Vagina (tissue), 2 donors: ENCODE data around the gene TAGLN2. TPM values are rescaled to one million over a fixed set of nuclear protein-coding genes. Genes with fewer than 3 reads are reported as not detected.

Experiments used
- DNase-seq, 2 donors: peaks; one replicate each; pipeline ENCODE4 v3.0.0-alpha.2; 2017; ENCODE audit errors: extremely low spot score in 2 of 2
- H3K27ac ChIP-seq: fragments of 200-600 bp; sonication (generic); one replicate; pipeline ENCODE4 v1.5.1; 2019
- H3K27me3 ChIP-seq: fragments of 200-600 bp; sonication (generic); one replicate; pipeline ENCODE4 v1.5.1; 2019
- H3K36me3 ChIP-seq, 2 donors: fragments of 200-600 bp; sonication (generic); one replicate each; pipeline ENCODE4 v1.5.1; 2017 to 2019
- H3K4me1 ChIP-seq: fragments of 200-600 bp; sonication (generic); one replicate; pipeline ENCODE4 v1.5.1; 2019
- H3K4me3 ChIP-seq, 2 donors: fragments of 200-600 bp; sonication (generic); 1 replicate in 1 of 2; 2 replicates in 1 of 2; pipeline ENCODE4 v1.5.1; 2016 to 2019
- H3K9me3 ChIP-seq: fragments of 200-600 bp; sonication (generic); one replicate; pipeline ENCODE4 v1.5.1; 2019
- POLR2A ChIP-seq, 2 donors: fragments of 450-650 bp; IDR thresholded peaks; one replicate each; pipeline ENCODE4 v1.6.1; 2017; ENCODE audit warnings: antibody characterized with exemption in 2 of 2, mild to moderate bottlenecking in 2 of 2, moderate library complexity in 2 of 2
- POLR2AphosphoS5 ChIP-seq, 2 donors: sonication (generic); formaldehyde crosslinking; IDR thresholded peaks; one replicate each; pipeline ENCODE4 v1.9.0; 2017; ENCODE audit warnings: antibody characterized with exemption in 2 of 2, mild to moderate bottlenecking in 2 of 2, low read depth in 1 of 2; ENCODE audit not compliant: insufficient read depth in 1 of 2
- intact Hi-C: fragments of 100-400 bp; cut with DNase I; formaldehyde crosslinking; loops from one replicate; pipeline ENCODE4 v1.15.1; 2023
- total RNA-seq: library from RNA; depleted of rRNA; stranded (reverse); fragments of >200 nt; gene quantifications from one replicate; pipeline ENCODE4 v1.2.3, GENCODE V29; 2016
- TF ChIP-seq, protein P1 (sequence below), 3 experiments: fragments of 450-650 bp in 2 of 3; fragments of 200-600 bp in 1 of 3; sonication (generic) in 1 of 3; IDR thresholded peaks; one replicate each; pipeline ENCODE4 v1.5.1; 2017 to 2019; ENCODE audit warnings: antibody characterized with exemption in 3 of 3, mild to moderate bottlenecking in 2 of 3, moderate library complexity in 2 of 3

The TAGLN2 gene
- total RNA-seq, 1 donor from 2014 or later, result 290 TPM

DNA sequence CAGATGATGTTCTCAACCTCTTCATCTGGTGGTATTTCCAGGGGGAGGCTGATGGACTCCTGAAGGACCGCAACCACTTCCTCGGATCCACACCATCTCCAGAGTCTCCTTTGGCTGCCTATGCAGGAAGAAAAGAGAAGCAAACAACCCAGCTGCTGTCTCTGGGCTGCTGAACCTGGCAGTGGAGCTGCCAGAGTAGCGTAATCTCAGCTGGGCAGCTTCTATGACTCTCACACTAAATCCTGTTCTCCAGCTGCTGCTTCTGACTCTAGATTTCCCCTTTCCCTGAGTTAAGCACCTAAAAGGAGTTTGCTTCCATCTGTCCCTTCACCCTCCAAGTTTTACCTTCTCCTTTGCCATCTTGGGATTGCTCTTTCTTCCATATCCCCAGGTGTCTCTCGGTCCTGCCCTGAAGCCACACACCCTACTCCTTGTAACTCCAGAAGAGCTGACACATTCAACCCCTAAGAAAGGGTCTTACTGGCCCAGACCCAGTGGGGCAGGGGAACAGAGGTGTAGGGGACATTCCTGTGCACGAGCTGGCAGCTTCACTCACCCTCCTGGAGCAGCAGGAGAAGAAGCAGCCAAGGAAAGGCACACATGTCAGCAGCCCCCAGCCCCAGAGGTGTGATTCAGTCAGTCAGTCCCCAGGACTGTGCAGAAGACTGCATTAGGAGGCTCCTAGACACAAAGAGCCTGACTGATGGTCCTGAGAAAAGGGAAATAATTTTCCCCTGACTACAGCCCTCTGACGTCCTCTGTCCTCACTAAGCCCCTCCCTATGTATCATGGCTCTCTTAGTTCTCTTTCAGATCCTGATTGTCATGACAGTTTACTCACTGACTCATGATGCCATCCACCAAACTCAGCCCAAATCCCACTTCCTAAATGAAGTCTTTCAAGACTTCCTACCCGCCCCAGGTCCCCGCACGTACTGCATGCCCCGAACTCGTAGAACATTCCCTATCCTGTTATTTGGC lies 28.5 kb upstream of the TAGLN2 start, which contains the start of gene SLAMF9:
SLAMF9 (minus strand) TSS at position 702 of the 980 bp plus-strand sequence; CDS start at position 602, 100 bp downstream.
- Histone ChIP-seq H3K9me3 (no peaks in the 10 kb centered on the region), H3K27ac (no peak within 1 kb of the TSS), H3K27me3 (no peaks in the 10 kb centered on the region), H3K4me3 (no peak within 1 kb of the TSS), H3K36me3 (no peaks in the 10 kb centered on the region), H3K4me1 (no peaks in the 10 kb centered on the region)
- DNase-seq, result no peak
- TF ChIP-seq, protein P1, sequence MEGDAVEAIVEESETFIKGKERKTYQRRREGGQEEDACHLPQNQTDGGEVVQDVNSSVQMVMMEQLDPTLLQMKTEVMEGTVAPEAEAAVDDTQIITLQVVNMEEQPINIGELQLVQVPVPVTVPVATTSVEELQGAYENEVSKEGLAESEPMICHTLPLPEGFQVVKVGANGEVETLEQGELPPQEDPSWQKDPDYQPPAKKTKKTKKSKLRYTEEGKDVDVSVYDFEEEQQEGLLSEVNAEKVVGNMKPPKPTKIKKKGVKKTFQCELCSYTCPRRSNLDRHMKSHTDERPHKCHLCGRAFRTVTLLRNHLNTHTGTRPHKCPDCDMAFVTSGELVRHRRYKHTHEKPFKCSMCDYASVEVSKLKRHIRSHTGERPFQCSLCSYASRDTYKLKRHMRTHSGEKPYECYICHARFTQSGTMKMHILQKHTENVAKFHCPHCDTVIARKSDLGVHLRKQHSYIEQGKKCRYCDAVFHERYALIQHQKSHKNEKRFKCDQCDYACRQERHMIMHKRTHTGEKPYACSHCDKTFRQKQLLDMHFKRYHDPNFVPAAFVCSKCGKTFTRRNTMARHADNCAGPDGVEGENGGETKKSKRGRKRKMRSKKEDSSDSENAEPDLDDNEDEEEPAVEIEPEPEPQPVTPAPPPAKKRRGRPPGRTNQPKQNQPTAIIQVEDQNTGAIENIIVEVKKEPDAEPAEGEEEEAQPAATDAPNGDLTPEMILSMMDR (IDR thresholded peaks at IDR 0.05), result no peak
- TF ChIP-seq POLR2AphosphoS5 (IDR thresholded peaks at IDR 0.05; ENCODE audit: insufficient read depth in 1 of 2, low read depth in 1 of 2), result no peak
- TF ChIP-seq POLR2A (IDR thresholded peaks at IDR 0.05), result no peak
- intact Hi-C loops, result no loop called here

DNA sequence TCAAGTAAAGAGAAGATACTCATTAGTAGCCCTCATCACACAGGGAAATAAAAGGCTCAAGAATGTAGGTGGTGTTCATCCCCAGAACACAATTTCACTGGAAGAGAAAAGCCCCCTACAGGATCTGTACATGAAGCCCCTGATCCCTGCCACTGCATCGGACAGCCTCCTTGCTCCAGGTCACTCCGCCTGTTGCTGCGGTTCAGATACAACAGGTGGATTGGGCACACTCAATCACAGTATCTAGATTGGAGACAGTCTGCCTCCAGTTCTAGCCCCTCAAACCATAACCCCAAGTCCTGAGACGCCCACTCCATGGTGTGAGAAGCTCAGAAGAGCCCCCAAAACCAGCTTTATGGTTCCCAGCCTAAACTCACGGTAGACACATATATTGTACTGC lies 27.6 kb upstream of the TAGLN2 start:
- intact Hi-C loops, result no loop called here
- no peaks in the 10 kb centered on the region for H3K4me1 ChIP-seq
- no peaks in the 10 kb centered on the region for H3K9me3 ChIP-seq
- H3K36me3 ChIP-seq, result no peaks in the 10 kb centered on the region
- TF ChIP-seq POLR2AphosphoS5 (IDR thresholded peaks at IDR 0.05; ENCODE audit: insufficient read depth in 1 of 2, low read depth in 1 of 2) (no peak), POLR2A (IDR thresholded peaks at IDR 0.05) (no peak)
- TF ChIP-seq, protein P1 (IDR thresholded peaks at IDR 0.05), result no peak
- no peak overlapping the region for H3K27ac ChIP-seq
- no peak for DNase-seq
- no peak overlapping the region for H3K4me3 ChIP-seq
- no peaks in the 10 kb centered on the region for H3K27me3 ChIP-seq

DNA sequence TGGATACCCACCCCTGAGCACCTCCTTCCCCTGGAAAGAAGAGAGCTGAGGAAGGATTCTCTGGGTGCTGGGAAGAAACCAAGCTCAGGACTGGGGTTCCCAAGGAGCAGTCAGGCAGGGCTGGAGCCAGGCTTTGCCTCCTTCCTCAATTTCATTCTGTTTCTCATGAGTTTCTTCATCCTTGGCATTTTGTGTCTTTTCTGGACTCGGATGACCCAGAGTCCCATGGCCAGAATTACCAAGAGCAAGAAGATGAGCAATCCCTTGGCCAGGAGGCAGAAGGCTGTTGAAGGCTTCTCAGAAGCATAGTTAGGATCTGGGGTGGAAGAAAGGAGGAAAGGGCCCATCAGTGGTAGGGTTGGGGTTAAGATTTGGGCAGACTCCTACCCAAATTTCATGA lies 26.2 kb upstream of the TAGLN2 start:
- peaks cover 4% of the 10 kb centered on the region for H3K4me1 ChIP-seq
- no peaks in the 10 kb centered on the region for H3K36me3 ChIP-seq
- no peaks in the 10 kb centered on the region for H3K27me3 ChIP-seq
- H3K9me3 ChIP-seq, result no peaks in the 10 kb centered on the region
- H3K27ac ChIP-seq, result no peak overlapping the region
- intact Hi-C loops, result no loop called here
- DNase-seq, result no peak
- no peak overlapping the region for H3K4me3 ChIP-seq
- no peak for TF ChIP-seq POLR2AphosphoS5 (IDR thresholded peaks at IDR 0.05; ENCODE audit: insufficient read depth in 1 of 2, low read depth in 1 of 2)
- TF ChIP-seq POLR2A (IDR thresholded peaks at IDR 0.05), result no peak
- TF ChIP-seq, protein P1 (IDR thresholded peaks at IDR 0.05), result no peak

DNA sequence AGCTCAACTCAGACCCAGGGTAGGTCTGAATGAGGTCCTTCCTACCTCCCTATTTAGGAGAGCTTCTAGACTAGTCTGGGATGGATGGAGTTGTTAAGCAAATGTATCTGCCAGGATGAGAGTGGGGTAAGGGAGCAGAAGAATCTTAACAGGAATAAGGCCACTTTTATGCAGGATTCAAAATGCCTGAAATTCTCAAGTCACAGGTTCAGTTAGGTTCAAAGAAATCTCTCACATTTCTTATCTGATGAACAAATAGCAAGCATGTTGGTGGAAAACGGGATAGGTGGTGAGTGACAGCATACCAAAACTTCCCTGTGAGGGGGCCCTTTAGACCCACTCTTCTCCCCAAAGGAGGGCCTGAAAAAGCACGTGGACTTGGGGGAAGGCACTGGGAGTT lies 25.7 kb upstream of the TAGLN2 start:
- Histone ChIP-seq H3K27me3 (no peaks in the 10 kb centered on the region), H3K4me1 (peaks cover 9% of the 10 kb centered on the region), H3K27ac (no peak overlapping the region), H3K9me3 (no peaks in the 10 kb centered on the region), H3K4me3 (no peak overlapping the region), H3K36me3 (no peaks in the 10 kb centered on the region)
- TF ChIP-seq POLR2AphosphoS5 (IDR thresholded peaks at IDR 0.05; ENCODE audit: insufficient read depth in 1 of 2, low read depth in 1 of 2) (no peak), POLR2A (IDR thresholded peaks at IDR 0.05) (no peak)
- TF ChIP-seq, protein P1 (IDR thresholded peaks at IDR 0.05), result no peak
- intact Hi-C loops, result no loop called here
- DNase-seq, result no peak

DNA sequence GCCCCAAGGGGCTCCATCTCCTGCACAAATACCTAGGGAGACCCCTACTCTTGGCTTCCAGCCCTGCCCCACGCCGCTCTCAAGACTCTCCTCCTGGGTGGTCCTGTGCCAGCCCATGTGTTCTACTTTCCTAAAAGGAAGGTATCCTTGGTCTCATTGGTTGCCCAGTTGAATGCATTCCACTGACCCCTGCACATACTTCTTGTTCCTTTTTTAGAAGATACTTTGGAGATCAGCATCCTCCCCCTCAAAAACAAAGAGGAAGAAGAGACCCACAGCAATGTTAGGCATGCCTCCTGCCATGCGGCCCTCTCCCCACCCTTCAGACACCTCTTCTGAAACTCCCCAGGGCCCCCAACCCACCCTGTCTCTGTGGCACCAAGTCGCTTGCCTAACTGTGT lies 24.7 kb upstream of the TAGLN2 start:
- intact Hi-C loops, result loop anchor here (10.0 kb wide), 1 partner anchor 155 kb away; no protein-coding TSS in a partner anchor
- TF ChIP-seq POLR2AphosphoS5 (IDR thresholded peaks at IDR 0.05; ENCODE audit: insufficient read depth in 1 of 2, low read depth in 1 of 2), result no peak
- TF ChIP-seq POLR2A (IDR thresholded peaks at IDR 0.05), result no peak
- TF ChIP-seq, protein P1 (IDR thresholded peaks at IDR 0.05), result no peak
- Histone ChIP-seq H3K36me3 (no peaks in the 10 kb centered on the region), H3K4me1 (peaks cover 20% of the 10 kb centered on the region), H3K27ac (no peak overlapping the region), H3K9me3 (no peaks in the 10 kb centered on the region), H3K27me3 (no peaks in the 10 kb centered on the region), H3K4me3 (no peak overlapping the region)
- no peak for DNase-seq
